Spleen (tissue), 7 donors: ENCODE measurements around the gene TDP2.
"Not testable (repeated sequence)": the region's sequence is repeated elsewhere in the genome, so short reads cannot be mapped to it uniquely, and the experiment has no call there.

ENCODE experiments used
- POLR2A ChIP-seq, 3 donors: fragments of 450-650 bp; IDR thresholded peaks; one replicate each; pipeline ENCODE4 v1.5.1; 2017; ENCODE audit warnings: antibody characterized with exemption in 3 of 3, mild to moderate bottlenecking in 1 of 3
- POLR2AphosphoS5 ChIP-seq, 3 donors: sonication (generic); formaldehyde crosslinking; IDR thresholded peaks; one replicate each; pipeline ENCODE4 v1.5.1; 2017; ENCODE audit warnings: antibody characterized with exemption in 3 of 3
- TF ChIP-seq, protein P1 (sequence below), 11 experiments: fragments of 200-600 bp in 7 of 11; fragments of 450-650 bp in 4 of 11; sonication (generic) in 4 of 11; IDR thresholded peaks in 8 of 11; conservative IDR thresholded peaks in 3 of 11; 1 replicate in 7 of 11; 2 replicates in 4 of 11; pipeline versions ENCODE4 v1.4.0 to v1.8.0; 2016 to 2021; ENCODE audit warnings: antibody characterized with exemption in 11 of 11, inconsistent platforms in 4 of 11, mild to moderate bottlenecking in 1 of 11
- donor health status: DM: no; HTN: no; CAD: no; lungs with moderate emphysema.
- donor health status: DM: no; HTN: no; CAD: no.
- donor health status: DM: no; HTN: no; CAD: no.

DNA sequence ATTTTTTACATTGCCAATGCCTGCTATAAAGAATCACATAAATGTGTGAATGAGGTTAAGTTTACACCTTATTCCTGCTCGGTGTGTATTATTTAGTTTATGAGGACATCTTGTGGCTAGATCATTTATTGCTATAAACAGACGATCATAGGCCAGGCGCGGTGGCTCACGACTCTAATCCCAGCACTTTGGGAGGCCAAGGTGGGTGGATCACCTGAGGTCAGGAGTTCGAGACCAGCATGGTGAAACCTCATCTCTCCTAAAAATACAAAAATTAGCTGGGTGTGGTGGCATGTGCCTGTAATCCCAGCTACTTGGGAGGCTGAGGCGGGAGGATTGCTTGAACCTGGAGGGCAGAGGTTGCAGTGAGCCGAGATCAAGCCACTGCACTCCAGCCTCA, 28.9 kb upstream of the TDP2 start:
- TF ChIP-seq, protein P1, sequence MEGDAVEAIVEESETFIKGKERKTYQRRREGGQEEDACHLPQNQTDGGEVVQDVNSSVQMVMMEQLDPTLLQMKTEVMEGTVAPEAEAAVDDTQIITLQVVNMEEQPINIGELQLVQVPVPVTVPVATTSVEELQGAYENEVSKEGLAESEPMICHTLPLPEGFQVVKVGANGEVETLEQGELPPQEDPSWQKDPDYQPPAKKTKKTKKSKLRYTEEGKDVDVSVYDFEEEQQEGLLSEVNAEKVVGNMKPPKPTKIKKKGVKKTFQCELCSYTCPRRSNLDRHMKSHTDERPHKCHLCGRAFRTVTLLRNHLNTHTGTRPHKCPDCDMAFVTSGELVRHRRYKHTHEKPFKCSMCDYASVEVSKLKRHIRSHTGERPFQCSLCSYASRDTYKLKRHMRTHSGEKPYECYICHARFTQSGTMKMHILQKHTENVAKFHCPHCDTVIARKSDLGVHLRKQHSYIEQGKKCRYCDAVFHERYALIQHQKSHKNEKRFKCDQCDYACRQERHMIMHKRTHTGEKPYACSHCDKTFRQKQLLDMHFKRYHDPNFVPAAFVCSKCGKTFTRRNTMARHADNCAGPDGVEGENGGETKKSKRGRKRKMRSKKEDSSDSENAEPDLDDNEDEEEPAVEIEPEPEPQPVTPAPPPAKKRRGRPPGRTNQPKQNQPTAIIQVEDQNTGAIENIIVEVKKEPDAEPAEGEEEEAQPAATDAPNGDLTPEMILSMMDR (IDR thresholded peaks at IDR 0.05 in 8 of 11, conservative IDR thresholded peaks at IDR 0.05 in 3 of 11), result peak; percentile 22 to 70 (median 53)
- not testable (repeated sequence) for TF ChIP-seq POLR2A, POLR2AphosphoS5 (IDR thresholded peaks at IDR 0.05)
